ENCODE results near the gene SMARCA2.

The SMARCA2 gene

GRCh38 chr9:2214707-2215106 is 199.6 kb downstream of the SMARCA2 start:
- no peak for TF ChIP-seq CTCF (IDR thresholded peaks at IDR 0.05; ENCODE audit: control extremely low read depth, extremely low read depth, low read depth, missing control alignments)
- ChIA-PET CTCF (interaction anchor here (0.8 kb wide), 1 partner anchor 15 kb away, joined by 3 read pairs; no protein-coding TSS in a partner anchor), POLR2A (no interaction called here)
- no peak for DNase-seq (ENCODE audit: extremely low spot score)

GRCh38 chr9:2215921-2216441 is 200.8 kb downstream of the SMARCA2 start:
- ChIA-PET CTCF (interaction anchor here (0.8 to 0.9 kb wide), 2 partner anchors 11 to 36 kb away, joined by 3 read pairs; no protein-coding TSS in a partner anchor), POLR2A (no interaction called here)
- DNase-seq (ENCODE audit: extremely low spot score): no peak
- TF ChIP-seq CTCF (IDR thresholded peaks at IDR 0.05; ENCODE audit: control extremely low read depth, extremely low read depth, low read depth, missing control alignments): no peak

- ChIA-PET CTCF (no interaction called here), POLR2A (no interaction called here)
- no peak for DNase-seq (ENCODE audit: extremely low spot score)
- no peak for TF ChIP-seq CTCF (IDR thresholded peaks at IDR 0.05; ENCODE audit: control extremely low read depth, extremely low read depth, low read depth, missing control alignments)
Measured at GRCh38 chr9:2216591-2216990, 201.4 kb downstream of the SMARCA2 start.

- ChIA-PET CTCF (interaction anchor here (1.2 kb wide), 1 partner anchor 19 kb away, joined by 3 read pairs; no protein-coding TSS in a partner anchor), POLR2A (no interaction called here)
- TF ChIP-seq CTCF (IDR thresholded peaks at IDR 0.05; ENCODE audit: control extremely low read depth, extremely low read depth, low read depth, missing control alignments): no peak
- DNase-seq (ENCODE audit: extremely low spot score): no peak
Measured at GRCh38 chr9:2217540-2217939, 202.4 kb downstream of the SMARCA2 start.

GRCh38 chr9:2220036-2220435 is 204.9 kb downstream of the SMARCA2 start:
- POLR2A ChIA-PET: no interaction called here
- CTCF ChIA-PET: interaction anchor here (1.4 to 1.5 kb wide), 2 partner anchors 10 to 14 kb away, joined by 4 to 6 read pairs; no protein-coding TSS in a partner anchor
- TF ChIP-seq CTCF (IDR thresholded peaks at IDR 0.05; ENCODE audit: control extremely low read depth, extremely low read depth, low read depth, missing control alignments): no peak
- no peak for DNase-seq (ENCODE audit: extremely low spot score)

GRCh38 chr9:2227144-2227867 is 212.2 kb downstream of the SMARCA2 start:
- POLR2A ChIA-PET: no interaction called here
- CTCF ChIA-PET: interaction anchor here (1.0 to 1.2 kb wide), 2 partner anchors 12 to 502 kb away, joined by 3 read pairs; no protein-coding TSS in a partner anchor
- TF ChIP-seq CTCF (IDR thresholded peaks at IDR 0.05; ENCODE audit: control extremely low read depth, extremely low read depth, low read depth, missing control alignments): no peak
- no peak for DNase-seq (ENCODE audit: extremely low spot score)
